Mucosa of rectum (tissue), 2 donors: ENCODE measurements around the gene STRN4.

Source experiments
- H3K27ac ChIP-seq, 2 donors: one replicate each; pipeline ENCODE4 v1.7.0; 2013; ENCODE audit warnings: inconsistent platforms in 2 of 2, low read depth in 2 of 2, low read length in 2 of 2
- H3K27me3 ChIP-seq, 2 donors: one replicate each; pipeline ENCODE4 v1.7.0; 2013; ENCODE audit warnings: low read length in 2 of 2; ENCODE audit not compliant: control insufficient read depth in 2 of 2, insufficient read depth in 2 of 2
- H3K36me3 ChIP-seq, 2 donors: one replicate each; pipeline ENCODE4 v1.7.0; 2013; ENCODE audit warnings: low read length in 2 of 2; ENCODE audit not compliant: control insufficient read depth in 2 of 2, insufficient read depth in 2 of 2
- H3K4me1 ChIP-seq, 2 donors: one replicate each; pipeline ENCODE4 v1.7.0; 2013; ENCODE audit warnings: low read length in 2 of 2, mild to moderate bottlenecking in 1 of 2; ENCODE audit not compliant: control insufficient read depth in 2 of 2, insufficient read depth in 2 of 2
- H3K4me3 ChIP-seq, 2 donors: one replicate each; pipeline ENCODE4 v1.7.0; 2013; ENCODE audit warnings: low read length in 2 of 2
- H3K9ac ChIP-seq, 2 donors: one replicate each; pipeline ENCODE4 v1.7.0; 2013; ENCODE audit warnings: low read length in 2 of 2, low read depth in 1 of 2, mild to moderate bottlenecking in 1 of 2
- H3K9me3 ChIP-seq, 2 donors: one replicate each; pipeline ENCODE4 v1.7.0; 2013; ENCODE audit warnings: low read length in 2 of 2; ENCODE audit not compliant: control insufficient read depth in 2 of 2
- donor health status: healthy.
- donor health status: Normal muscosa, but diverticular disease.

STRN4 gene

DNA sequence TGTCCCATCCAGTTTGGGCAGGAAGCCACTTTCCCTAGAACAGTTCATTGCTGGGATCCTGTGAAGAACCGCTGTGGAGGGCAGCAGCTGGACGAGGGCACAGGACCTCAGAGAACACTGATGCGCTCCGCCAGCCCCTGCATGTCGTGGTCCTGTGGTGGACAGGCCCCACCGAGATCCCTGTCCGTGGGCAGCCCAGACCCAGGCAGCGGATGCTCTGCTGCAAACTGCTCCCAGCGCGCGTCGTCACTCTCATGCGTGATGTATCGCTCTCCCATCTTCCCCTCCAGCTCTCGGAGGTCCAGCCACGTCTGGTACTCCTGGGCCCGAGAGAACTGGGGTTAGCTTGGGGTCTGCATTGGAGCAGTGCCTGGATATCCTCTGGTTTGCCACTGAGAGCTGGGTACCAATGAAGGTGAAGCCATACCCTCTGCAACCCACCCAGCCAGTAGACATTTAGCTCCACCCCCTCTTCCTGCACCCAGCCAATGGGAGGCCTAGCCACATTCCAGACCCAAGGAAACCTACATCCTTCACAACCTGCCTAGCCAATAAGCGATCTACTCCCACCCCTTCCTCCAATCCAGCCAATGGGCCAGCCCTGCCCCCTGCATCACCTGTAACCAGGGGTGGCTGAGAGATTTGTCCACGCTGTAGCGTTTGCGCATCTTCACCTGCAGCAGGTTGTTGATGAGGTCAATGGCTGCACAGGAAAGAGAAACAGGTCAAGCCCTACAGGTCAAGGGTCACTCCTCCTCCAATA is 71.7 kb downstream of the STRN4 start:
- Histone ChIP-seq H3K4me3 (no peak overlapping the region), H3K36me3 (peaks cover 39 to 52% of the 10 kb centered on the region in 2 donors), H3K9me3 (no peaks in the 10 kb centered on the region)

DNA sequence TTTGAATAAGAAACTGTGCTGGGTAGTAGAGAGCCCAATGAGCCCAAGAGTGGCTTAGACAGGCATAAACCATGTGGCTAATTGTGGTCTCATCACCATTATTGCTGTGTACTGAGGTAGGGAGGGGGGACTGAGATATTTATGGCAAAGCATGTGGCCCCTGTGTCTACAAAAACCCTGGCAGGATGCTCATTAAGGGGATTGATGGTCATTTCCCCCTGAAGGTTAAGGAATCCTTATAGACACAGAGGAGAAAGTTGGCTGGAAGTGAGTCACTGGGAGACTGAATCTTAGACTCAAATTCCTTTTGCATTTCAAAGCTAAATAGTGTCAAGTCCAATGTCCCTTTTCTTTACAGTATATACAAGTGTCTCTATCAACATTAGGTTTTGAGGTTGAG is 75.4 kb downstream of the STRN4 start:
- Histone ChIP-seq H3K27ac (no peak overlapping the region), H3K4me1 (no peaks in the 10 kb centered on the region), H3K9me3 (no peaks in the 10 kb centered on the region), H3K36me3 (peaks cover 15 to 24% of the 10 kb centered on the region in 2 donors), H3K9ac (no peak overlapping the region), H3K27me3 (no peaks in the 10 kb centered on the region), H3K4me3 (no peak overlapping the region)

More for the DNA sequence above, 71.7 kb downstream of the STRN4 start:
- Histone ChIP-seq H3K27ac (no peak overlapping the region), H3K27me3 (no peaks in the 10 kb centered on the region), H3K4me1 (no peaks in the 10 kb centered on the region), H3K9ac (no peak overlapping the region)
